OCI-LY7 (cell line): ENCODE data around the gene RANBP2.

ENCODE experiments used
- EZH2phosphoT487 ChIP-seq: fragments of 200-600 bp; sonication (generic); IDR thresholded peaks from 2 replicates; pipeline ENCODE4 v1.6.1; 2018; ENCODE audit warnings: low read depth, borderline replicate concordance, mild to moderate bottlenecking, mixed run types, antibody characterized with exemption, low read length, moderate library complexity, mixed read lengths
- TF ChIP-seq, protein P1 (sequence below): fragments of 200-600 bp; sonication (generic); conservative IDR thresholded peaks from 2 replicates; pipeline ENCODE4 v1.5.1; 2014; ENCODE audit warnings: mild to moderate bottlenecking, antibody characterized with exemption, low read length, moderate library complexity, mixed read lengths

DNA sequence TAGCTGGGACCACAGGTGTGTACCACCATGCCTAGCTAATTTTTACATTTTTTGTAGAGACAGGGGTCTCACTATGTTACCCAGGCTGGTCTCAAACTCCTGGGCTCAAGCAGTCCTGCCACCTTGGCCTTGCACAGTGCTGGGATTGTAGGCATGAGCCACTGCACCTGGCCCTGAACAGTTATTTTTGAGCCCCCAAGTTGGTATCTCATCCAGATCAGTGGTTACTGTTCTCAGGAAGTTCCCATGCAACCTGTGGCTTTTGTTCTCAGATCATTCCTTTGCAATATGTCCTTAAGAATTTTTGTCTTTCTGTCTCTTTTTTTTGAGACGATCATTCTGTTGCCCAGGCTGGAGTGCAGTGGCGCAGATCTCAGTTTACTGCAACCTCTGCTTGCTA lies 59.6 kb downstream of the RANBP2 start:
- TF ChIP-seq, protein P1, sequence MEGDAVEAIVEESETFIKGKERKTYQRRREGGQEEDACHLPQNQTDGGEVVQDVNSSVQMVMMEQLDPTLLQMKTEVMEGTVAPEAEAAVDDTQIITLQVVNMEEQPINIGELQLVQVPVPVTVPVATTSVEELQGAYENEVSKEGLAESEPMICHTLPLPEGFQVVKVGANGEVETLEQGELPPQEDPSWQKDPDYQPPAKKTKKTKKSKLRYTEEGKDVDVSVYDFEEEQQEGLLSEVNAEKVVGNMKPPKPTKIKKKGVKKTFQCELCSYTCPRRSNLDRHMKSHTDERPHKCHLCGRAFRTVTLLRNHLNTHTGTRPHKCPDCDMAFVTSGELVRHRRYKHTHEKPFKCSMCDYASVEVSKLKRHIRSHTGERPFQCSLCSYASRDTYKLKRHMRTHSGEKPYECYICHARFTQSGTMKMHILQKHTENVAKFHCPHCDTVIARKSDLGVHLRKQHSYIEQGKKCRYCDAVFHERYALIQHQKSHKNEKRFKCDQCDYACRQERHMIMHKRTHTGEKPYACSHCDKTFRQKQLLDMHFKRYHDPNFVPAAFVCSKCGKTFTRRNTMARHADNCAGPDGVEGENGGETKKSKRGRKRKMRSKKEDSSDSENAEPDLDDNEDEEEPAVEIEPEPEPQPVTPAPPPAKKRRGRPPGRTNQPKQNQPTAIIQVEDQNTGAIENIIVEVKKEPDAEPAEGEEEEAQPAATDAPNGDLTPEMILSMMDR = no peak
- TF ChIP-seq EZH2phosphoT487 = no peak
